Spinal cord (tissue), 10 donors: ENCODE measurements around the gene KDM2B. TPM values are rescaled to one million over a fixed set of nuclear protein-coding genes. Genes with fewer than 3 reads are reported as not detected.
A peak's percentile ranks its signal among the peaks of the same experiment; 100 is the strongest.

Source experiments
- DNase-seq, 6 donors: peaks; one replicate each; pipeline versions ENCODE4 v3.0.0 to v3.0.0-alpha.2; 2013 to 2015; ENCODE audit warnings: low spot score in 6 of 6, low read depth in 4 of 6
- H3K27ac ChIP-seq: one replicate; pipeline ENCODE4 v1.5.1; 2013; ENCODE audit warnings: low read depth, low read length, control low read depth
- H3K27me3 ChIP-seq: one replicate; pipeline ENCODE4 v1.6.1; 2013; ENCODE audit warnings: low read length; ENCODE audit not compliant: control insufficient read depth, insufficient read depth
- H3K36me3 ChIP-seq: one replicate; pipeline ENCODE4 v1.6.1; 2013; ENCODE audit warnings: low read length; ENCODE audit not compliant: control insufficient read depth, insufficient read depth
- H3K4me1 ChIP-seq: one replicate; pipeline ENCODE4 v1.6.1; 2013; ENCODE audit warnings: low read length; ENCODE audit not compliant: control insufficient read depth, insufficient read depth
- H3K4me3 ChIP-seq: one replicate; pipeline ENCODE4 v1.5.1; 2013; ENCODE audit warnings: low read depth, low read length, control low read depth
- H3K9me3 ChIP-seq: one replicate; pipeline ENCODE4 v1.6.1; 2013; ENCODE audit warnings: low read length; ENCODE audit not compliant: control insufficient read depth, insufficient read depth
- WGBS: methylation state at CpG from one replicate; pipeline ENCODE4 v1.1.5; 2013; ENCODE audit warnings: missing lambda C conversion rate; ENCODE audit not compliant: insufficient coverage; 5-methylcytosine and 5-hydroxymethylcytosine counted together
- polyA plus RNA-seq, 2 donors: library from polyadenylated mRNA; unstranded; fragments of 120-200 nt; gene quantifications; one replicate each; pipeline ENCODE4 v1.2.1, GENCODE V29; 2013; ENCODE audit not compliant: insufficient read length in 2 of 2
- total RNA-seq, 2 donors: library from RNA; depleted of rRNA in 1 of 2; stranded (reverse); fragments of 120-200 nt in 1 of 2; fragments of >200 nt in 1 of 2; gene quantifications; one replicate each; pipeline versions ENCODE4 v1.2.3 to v1.2.4, GENCODE V29; 2013 to 2014
- donor health status: healthy.

The KDM2B gene
- total and polyA plus RNA-seq, 4 donors, result 26.8 to 58.3 (median 43.8) TPM

GRCh38 chr12:121577443-121578180 is 3.2 kb downstream of the KDM2B start:
- peak in 1 of 6 donors; percentile 14 for DNase-seq
- WGBS, result 81% methylated on average over 6 of the region's 10 CpGs
- Histone ChIP-seq H3K36me3 (peaks cover 10% of the 10 kb centered on the region), H3K27ac (peak overlapping the region; percentile 2), H3K27me3 (no peaks in the 10 kb centered on the region), H3K9me3 (no peaks in the 10 kb centered on the region), H3K4me3 (no peak overlapping the region), H3K4me1 (peaks cover 59% of the 10 kb centered on the region)

GRCh38 chr12:121576851-121577391 is 3.9 kb downstream of the KDM2B start:
- peak in 1 of 6 donors; percentile 52 for DNase-seq
- peaks cover 53% of the 10 kb centered on the region for H3K4me1 ChIP-seq

GRCh38 chr12:121575952-121576625 is 4.7 kb downstream of the KDM2B start:
- Histone ChIP-seq H3K9me3 (no peaks in the 10 kb centered on the region), H3K27ac (peak overlapping the region; percentile 79), H3K4me1 (peaks cover 44% of the 10 kb centered on the region), H3K4me3 (no peak overlapping the region), H3K27me3 (no peaks in the 10 kb centered on the region), H3K36me3 (peaks cover 17% of the 10 kb centered on the region)
- WGBS, result 28% methylated on average over 12 of the region's 13 CpGs
- peak in 2 of 6 donors; percentile 69 to 84 for DNase-seq

More at GRCh38 chr12:121576851-121577391, 3.9 kb downstream of the KDM2B start:
- Histone ChIP-seq H3K27ac (peak overlapping the region; percentile 79), H3K36me3 (peaks cover 13% of the 10 kb centered on the region), H3K9me3 (no peaks in the 10 kb centered on the region), H3K27me3 (no peaks in the 10 kb centered on the region), H3K4me3 (no peak overlapping the region)
- 14% methylated on average over 3 of the region's 4 CpGs for WGBS

GRCh38 chr12:121575051-121575450 is 5.8 kb downstream of the KDM2B start:
- peaks cover 20% of the 10 kb centered on the region for H3K36me3 ChIP-seq
- H3K4me1 ChIP-seq, result peaks cover 37% of the 10 kb centered on the region
- H3K27ac ChIP-seq, result no peak overlapping the region
- H3K27me3 ChIP-seq, result no peaks in the 10 kb centered on the region
- no peak overlapping the region for H3K4me3 ChIP-seq
- H3K9me3 ChIP-seq, result no peaks in the 10 kb centered on the region
- no peak for DNase-seq
- WGBS, result no CpG with 5 or more reads among the region's 1 CpG

- H3K36me3 ChIP-seq, result peaks cover 21% of the 10 kb centered on the region
- H3K4me1 ChIP-seq, result peaks cover 38% of the 10 kb centered on the region
- H3K4me3 ChIP-seq, result no peak overlapping the region
- H3K9me3 ChIP-seq, result no peaks in the 10 kb centered on the region
- H3K27ac ChIP-seq, result no peak overlapping the region
- no peak for DNase-seq
- 92% methylated on average over 8 of the region's 11 CpGs for WGBS
- H3K27me3 ChIP-seq, result no peaks in the 10 kb centered on the region
Observed at GRCh38 chr12:121574025-121574424, 6.8 kb downstream of the KDM2B start.

DNA sequence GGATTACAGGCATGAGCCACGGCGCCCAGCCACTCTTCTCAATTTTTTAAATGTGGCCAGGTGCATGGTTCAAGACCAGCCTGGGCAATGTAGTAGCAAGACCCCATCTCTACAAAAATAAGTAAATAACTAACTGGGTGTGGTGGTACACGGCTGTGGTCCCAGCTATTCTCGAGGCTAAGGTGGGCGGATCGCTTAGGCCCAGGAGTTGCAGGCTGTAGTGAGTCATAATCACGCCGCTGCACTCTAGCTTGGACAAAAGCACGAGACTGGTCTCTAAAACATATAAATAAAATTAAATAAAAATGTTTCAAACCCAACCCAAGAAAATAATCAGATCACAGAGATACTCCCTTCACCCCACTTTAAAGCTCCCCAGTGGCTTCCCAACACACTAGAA is 8.9 kb downstream of the KDM2B start:
- no peak for DNase-seq
- Histone ChIP-seq H3K36me3 (peaks cover 21% of the 10 kb centered on the region), H3K9me3 (no peaks in the 10 kb centered on the region), H3K27ac (no peak overlapping the region), H3K4me1 (peaks cover 20% of the 10 kb centered on the region), H3K4me3 (no peak overlapping the region), H3K27me3 (no peaks in the 10 kb centered on the region)
- 86% methylated on average over 2 of the region's 9 CpGs for WGBS

- Histone ChIP-seq H3K4me1 (peaks cover 8% of the 10 kb centered on the region), H3K27me3 (no peaks in the 10 kb centered on the region), H3K9me3 (no peaks in the 10 kb centered on the region), H3K36me3 (peaks cover 21% of the 10 kb centered on the region), H3K4me3 (no peak overlapping the region), H3K27ac (no peak overlapping the region)
- no peak for DNase-seq
- 94% methylated on average over 2 of the region's 5 CpGs for WGBS
Observed at GRCh38 chr12:121570467-121571283, 10.1 kb downstream of the KDM2B start.

GRCh38 chr12:121568971-121569751 is 11.7 kb downstream of the KDM2B start:
- WGBS, result 71% methylated on average over 12 of the region's 13 CpGs
- peak in 1 of 6 donors; percentile 40 for DNase-seq
- H3K4me3 ChIP-seq, result no peak overlapping the region

GRCh38 chr12:121568518-121568917 is 12.3 kb downstream of the KDM2B start:
- no peak overlapping the region for H3K4me3 ChIP-seq
- DNase-seq, result no peak
- H3K9me3 ChIP-seq, result no peaks in the 10 kb centered on the region
- peaks cover 8% of the 10 kb centered on the region for H3K4me1 ChIP-seq
- H3K36me3 ChIP-seq, result peaks cover 12% of the 10 kb centered on the region
- H3K27me3 ChIP-seq, result no peaks in the 10 kb centered on the region
- H3K27ac ChIP-seq, result peak overlapping the region; percentile 40
- 100% methylated on average over 2 of the region's 7 CpGs for WGBS

More at GRCh38 chr12:121568971-121569751, 11.7 kb downstream of the KDM2B start:
- Histone ChIP-seq H3K27ac (peak overlapping the region; percentile 40), H3K27me3 (no peaks in the 10 kb centered on the region), H3K36me3 (peaks cover 14% of the 10 kb centered on the region), H3K4me1 (peaks cover 8% of the 10 kb centered on the region), H3K9me3 (no peaks in the 10 kb centered on the region)
